ENCODE measurements around the gene C1QTNF9.
"Not testable (repeated sequence)": the region's sequence is repeated elsewhere in the genome, so short reads cannot be mapped to it uniquely, and the experiment has no call there.

C1QTNF9 gene

DNA sequence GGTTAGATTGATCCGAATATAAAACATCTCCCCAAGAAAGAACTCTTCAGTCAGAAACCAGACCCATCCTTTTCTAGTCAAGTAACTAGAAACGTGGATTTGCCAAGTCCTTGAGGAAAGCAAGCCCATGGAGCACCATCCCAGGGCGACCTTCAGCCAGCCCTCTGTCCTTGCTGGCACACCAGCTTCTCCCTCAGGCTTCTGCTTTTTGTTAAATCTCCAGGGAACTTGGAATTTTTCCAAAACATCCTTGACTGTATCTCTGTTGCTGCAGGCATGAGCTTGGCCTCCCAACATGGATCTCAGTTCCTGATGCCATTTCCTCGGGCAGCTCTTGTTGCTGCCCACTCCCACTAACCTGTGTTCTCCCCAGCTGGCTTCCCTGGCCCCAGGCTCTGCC lies 27.1 kb upstream of the C1QTNF9 start:
- no peak for DNase-seq (ENCODE audit: low spot score)

DNA sequence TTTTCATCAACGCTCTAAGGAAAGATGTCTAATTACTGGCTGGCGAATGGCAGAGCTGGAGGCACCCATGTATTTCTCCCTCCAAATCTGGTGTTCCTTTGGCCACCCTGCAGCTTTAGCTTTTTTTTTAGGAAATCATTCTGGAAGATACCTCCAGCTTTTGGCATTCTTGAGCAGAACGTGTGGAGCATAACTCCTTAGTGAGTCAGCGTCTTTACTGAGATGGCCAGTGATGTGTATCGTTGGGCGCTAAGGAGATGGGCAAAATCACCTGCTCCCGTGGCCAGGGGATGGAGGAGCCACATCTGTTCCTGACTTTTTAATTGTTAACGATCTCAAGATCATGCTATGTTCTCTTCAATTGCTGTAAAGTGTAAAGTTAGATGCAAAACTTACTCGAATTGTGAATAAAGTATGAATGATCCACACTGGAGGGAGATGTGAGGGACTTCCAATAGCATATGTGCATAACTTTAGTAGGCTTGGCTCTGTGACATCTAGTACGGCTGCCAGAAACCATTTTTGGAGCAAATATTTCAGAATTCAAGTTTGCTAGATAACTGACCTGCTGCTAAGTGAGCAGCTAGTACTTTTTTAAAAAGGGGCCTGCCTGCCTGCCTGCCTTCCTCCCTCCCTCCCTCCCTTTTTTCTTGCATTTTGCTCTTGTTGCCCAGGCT lies 24.4 kb upstream of the C1QTNF9 start:
- DNase-seq (ENCODE audit: low spot score) = no peak

DNA sequence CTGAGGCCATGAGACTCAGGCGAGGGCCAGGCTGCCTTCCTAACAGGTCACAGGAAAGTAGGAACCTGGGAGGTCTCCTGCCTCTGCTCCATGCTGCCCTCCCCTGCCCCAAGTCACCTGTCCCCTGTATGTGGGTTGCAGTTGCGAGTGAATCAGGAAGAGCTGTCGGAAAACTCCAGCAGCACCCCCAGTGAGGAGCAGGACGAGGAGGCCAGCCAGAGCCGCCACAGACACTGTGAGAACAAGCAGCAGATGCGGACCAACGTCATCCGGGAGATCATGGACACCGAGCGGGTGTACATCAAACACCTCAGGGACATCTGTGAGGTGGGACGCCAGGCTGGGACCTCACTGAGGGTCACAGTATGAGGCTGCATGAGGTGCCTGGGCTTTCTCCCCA lies 22.8 kb upstream of the C1QTNF9 start:
- DNase-seq (ENCODE audit: low spot score) = no peak

DNA sequence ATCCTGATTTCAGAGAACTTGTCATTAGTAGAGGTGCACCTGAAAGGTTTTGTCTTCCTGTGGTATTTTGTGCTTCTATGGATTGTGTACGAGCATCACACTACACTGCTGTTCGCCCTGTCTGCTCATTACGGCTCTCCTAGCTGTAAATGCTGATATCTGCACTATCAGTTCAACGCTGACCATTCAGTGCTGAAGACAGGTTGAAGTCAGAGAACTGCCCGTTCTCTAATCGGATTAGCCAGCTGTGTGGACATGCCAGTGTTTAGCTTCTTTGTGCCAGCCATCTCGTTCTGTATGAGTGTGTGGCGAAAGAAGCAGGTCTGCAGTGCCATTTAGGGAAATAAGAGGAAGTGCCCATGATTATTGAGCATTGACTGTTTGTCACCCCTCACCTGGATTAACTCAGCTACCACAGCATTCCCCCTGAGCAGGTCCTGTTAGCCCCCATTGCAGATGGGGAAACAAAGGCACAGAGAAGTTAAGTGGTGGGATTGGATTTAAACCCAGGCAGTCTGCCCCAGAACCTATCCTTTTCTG lies 21.6 kb upstream of the C1QTNF9 start:
- DNase-seq (ENCODE audit: low spot score) = no peak

DNA sequence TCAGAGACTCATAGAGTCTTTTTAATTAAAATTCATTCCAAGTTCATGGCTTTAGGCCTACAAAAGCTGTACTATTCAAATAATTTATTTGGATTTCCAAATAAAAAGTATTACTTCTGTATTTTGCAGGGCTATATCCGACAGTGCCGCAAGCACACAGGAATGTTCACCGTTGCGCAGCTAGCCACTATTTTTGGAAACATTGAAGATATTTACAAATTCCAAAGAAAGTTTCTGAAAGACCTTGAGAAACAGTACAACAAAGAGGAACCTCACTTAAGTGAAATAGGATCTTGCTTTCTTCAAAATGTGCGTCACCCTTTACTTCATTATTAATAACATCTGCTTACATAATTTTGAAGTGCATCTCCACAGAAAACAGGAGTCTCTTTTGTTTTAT lies 20.5 kb upstream of the C1QTNF9 start:
- DNase-seq (ENCODE audit: low spot score) = no peak

DNA sequence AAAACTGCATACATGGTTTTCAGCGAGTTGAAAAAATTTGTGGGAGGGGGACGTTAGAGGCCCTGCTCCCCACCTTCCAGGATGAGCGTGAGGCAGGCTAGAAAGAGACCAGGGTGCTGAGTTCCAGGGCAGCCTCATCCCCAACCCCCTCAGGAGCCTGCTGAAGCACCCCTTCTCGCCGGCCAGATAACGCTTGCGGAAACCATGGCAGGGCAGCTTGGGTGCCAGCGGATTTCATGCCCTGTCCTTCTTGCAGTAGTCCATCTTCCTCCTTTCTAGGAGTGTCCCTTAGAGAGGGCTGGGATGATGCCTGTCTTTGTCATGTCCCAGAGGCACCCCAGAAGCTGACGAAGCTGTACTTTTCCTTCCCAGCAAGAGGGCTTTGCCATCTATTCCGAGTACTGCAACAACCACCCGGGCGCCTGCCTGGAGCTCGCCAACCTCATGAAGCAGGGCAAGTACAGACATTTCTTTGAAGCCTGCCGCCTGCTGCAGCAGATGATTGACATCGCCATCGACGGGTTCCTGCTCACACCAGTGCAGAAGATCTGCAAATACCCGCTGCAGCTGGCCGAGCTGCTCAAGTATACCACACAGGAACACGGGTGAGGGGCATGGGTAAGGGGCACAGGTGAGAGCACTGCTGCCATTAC lies 19.0 kb upstream of the C1QTNF9 start:
- DNase-seq (ENCODE audit: low spot score) = no peak

DNA sequence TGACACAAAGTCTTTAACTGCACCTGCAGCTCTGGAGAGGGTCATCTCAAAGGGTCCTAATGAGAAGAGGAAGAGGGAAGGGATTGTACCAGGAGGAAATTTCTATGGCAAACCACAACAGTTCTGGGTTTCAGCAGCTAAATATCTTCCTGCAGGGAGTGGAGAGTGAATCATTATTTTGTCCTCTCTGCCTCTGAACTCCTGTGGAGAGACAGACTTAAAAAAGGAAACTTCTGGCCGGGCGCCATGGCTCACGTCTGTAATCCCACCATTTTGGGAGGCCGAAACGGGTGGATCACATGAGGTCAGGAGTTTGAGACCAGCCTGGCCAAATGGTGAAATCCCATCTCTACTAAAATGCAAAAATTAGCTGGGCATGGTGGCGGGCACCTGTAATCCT lies 16.9 kb upstream of the C1QTNF9 start:
- no peak for DNase-seq (ENCODE audit: low spot score)

DNA sequence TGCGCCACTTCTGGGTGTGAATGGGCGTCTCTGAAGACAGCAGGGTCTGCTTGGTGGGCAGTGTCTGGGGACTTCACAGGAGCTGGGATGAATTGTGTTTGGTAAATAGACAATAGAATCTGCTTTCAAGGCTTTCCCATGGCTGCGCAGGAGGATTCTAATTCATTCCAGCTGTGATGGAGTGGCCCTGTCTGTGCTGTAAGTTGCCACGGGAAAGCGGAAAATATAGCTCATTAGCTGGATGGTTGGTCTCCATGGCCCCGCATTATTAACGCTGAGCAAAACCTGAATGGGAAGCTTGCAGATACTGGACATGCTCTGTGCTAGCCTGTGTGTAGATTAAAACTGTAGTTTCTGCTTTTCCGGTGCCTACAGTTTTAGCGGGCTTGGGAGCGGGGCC lies 15.6 kb upstream of the C1QTNF9 start:
- no peak for DNase-seq (ENCODE audit: low spot score)

DNA sequence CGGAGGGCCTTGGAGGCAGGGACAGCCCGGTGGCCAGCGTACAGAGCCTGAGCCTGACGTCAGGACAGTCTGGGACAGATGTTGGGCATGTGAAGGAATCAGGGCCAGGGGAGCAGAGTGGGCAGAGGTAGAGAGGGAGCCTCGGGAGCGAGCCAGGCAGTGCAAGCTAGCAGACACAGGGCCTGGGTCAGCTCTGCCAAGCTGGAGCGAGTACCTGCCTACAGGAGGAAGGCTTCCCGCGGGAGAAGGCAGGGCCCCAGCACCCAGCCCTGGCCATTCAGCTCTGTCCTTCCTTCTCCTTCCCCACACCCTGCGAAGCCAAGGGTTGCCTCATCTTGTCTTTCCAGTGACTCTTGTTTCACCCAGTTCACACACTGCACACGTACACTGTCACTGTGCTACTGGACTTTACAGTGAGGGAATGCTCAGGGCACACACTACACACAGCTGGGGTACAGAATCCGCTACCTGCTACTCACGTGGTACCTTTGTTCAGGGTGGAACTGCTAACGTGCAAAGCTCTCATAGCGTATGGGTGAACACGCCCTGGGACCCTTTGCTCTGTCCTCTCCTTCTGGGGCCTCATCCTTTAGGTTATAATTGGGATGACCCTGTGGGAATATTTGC lies 9.8 kb upstream of the C1QTNF9 start:
- no peak for DNase-seq (ENCODE audit: low spot score)

DNA sequence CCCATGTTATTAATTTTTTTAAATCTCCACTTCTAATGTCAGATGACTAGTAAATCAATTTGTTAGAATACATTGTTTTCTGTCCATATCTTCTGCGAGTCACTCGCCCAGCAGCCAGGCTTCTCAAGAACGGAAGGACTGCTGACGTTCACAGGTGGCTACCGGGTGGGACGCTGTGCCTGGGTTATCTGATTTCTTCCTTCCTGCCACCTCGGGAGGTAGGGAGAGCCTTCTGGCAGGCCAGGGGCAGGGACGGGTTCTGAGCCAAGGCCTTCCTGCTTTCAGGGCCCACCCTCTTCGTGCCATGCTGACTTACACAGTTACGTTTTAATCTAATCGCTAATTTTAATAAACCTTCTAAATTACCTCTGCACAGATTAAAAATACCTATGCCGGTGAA lies 7.9 kb upstream of the C1QTNF9 start:
- no peak for DNase-seq (ENCODE audit: low spot score)

DNA sequence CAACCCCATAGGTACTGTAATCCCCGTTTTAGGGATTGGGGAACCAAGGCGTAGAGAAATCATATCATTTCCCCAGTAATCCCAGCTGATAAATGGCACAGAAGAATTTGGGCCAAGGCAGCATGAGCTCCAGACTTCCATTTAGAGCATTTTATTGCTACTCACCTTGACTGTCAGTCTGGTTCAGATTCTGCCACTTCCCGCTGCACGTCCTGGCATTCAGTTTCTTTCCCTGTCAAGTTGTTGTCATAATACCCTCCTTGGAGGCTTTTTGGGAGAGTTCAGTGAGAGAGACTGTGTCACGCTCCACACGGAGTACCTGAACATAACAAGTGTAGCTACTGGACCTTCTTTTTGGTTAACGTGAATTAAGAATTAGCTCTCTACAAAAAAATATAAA lies 7.5 kb upstream of the C1QTNF9 start:
- no peak for DNase-seq (ENCODE audit: low spot score)

DNA sequence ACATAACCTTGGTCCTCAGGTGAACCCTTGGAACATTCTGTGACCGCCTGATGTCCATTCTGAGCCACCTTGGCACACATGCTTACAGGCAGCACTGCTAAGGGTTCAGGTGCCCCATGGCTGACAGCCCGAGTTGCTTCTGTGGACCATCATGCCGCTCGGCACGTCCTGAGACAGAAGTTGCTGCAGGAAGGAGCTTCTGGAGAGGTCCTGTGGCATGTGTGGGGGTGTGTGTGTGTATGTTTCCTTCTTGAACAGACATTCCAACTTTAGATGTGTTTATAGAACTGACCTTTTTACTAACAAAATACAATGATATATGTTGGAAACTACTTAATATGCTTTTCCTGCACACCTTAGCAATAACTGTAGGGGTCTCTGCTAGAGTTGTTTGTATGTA lies 4.8 kb upstream of the C1QTNF9 start:
- DNase-seq (ENCODE audit: low spot score) = no peak

DNA sequence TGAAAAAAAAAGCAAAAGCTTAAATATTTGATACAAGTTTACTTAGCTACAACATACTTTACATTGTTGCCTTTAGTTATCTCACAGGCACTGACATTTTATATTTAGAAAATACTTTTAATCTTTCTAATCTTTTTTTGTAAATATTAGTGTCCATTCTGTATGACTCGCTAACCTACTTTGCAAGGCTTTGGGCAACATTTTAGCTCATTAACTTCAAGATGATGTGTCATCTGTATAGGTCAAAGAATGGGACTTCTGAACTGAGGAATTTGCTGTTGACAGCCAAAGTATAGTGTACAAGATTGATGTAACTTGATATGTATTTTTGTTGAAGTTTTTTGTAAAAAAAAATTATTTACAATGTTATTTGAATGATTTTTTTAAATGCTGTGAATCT lies 2.7 kb upstream of the C1QTNF9 start:
- no peak for DNase-seq (ENCODE audit: low spot score)

DNA sequence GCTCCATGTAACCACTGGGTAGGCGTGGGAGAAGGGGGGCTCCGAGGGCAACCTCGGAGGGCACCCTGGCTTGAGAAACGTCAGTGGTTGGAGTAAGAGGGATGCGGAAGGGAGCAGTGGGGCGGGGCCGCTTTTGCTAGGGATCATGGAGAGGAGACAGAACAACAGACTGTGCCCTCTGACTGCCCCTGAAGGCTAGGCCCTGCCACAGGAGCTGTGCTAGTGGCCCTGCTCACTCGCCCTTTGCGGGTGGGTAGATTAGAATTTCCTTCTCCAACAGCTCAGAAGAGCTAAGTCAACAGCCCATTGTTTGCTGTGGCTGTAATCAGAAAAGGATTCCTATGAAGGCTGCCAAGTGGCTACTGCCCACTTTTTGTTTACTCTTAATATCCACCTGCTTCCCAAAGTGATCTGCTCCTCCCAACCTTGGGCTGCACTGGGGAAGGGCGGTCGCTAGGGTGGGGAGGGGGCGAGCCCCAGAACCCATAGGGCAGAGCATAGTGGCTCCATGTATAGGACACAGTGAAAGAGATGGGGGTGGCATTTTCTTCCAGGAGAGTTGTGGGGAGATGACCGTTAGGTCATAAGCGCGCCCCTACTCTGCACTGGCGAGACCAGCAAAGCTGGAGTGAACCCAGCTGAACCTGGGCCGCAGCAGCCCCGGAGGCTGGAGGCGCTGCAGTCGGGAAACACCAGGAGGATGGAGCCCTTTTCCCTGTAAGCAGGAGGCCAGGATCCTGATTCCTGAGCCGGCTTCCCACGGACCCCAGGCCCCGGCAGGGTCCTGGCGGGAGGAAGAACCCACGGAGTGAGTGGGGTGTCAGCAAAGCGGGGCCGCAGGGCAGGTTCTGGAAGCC lies 1.9 kb upstream of the C1QTNF9 start:
- DNase-seq (ENCODE audit: low spot score) = no peak

DNA sequence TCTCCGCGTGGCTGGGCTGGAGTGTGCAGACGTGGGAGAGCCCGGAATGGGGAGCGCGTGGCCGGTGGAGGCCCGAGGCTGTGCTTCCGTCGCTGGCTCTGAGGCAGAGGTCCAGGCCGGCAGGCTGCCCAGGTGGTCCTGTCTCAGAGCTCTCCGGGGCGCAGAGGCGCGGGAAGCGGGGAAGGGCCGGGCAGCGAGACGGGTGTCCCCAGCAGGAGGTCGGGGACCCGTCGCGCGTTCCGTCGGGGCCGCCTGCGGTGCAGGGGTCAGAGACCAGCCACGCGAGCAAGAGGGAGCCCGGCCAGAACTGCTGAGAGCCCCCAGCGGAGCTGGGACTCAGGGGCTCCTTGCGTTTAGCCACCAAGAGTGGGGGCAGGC lies 1.3 kb upstream of the C1QTNF9 start:
- no peak for DNase-seq (ENCODE audit: low spot score)

DNA sequence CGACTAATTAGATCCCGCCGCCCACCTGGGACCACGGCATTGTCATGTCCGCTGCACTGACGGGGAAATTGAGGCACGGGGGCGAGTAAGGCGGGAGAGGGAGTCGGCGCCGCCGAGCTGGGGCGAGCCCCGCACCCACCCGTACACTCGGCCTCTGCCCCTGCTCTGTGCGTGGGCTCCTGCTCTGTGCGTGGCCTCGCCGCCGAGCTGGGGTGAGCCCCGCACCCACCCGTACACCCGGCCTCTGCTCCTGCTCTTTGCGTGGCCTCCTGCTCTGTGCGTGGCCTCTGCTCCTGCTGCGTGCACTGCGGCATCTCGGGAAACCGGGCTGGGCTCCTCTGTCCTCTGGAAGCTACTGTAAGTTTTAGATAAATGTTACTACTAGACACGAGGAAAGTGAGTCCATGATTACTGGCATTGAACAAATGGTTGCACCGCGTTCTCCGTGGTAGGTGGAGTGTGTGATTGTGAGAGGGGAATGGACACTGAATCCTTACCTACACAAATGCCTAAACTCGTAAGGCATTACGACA lies 826 bp upstream of the C1QTNF9 start:
- no peak for DNase-seq (ENCODE audit: low spot score)

DNA sequence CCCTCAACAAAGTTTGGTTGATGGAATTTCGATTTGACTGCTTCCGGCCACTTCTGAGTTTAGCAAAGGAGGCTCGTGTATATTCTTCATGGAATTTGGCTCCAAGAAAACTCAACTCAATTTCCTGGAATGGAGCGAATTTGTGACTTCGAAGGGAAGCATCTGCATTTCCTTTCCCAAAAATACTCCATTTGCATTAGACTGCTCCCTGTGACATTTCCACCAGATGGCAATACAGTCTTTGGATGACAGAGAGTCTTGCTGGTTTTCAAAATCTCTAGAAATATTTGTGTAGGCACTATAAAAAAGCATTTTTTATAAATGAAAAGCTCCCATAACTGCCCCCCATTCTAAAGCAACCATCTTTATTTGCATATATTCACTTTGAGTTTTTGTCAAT lies 4.1 kb downstream of the C1QTNF9 start:
- no peak for DNase-seq (ENCODE audit: low spot score)

DNA sequence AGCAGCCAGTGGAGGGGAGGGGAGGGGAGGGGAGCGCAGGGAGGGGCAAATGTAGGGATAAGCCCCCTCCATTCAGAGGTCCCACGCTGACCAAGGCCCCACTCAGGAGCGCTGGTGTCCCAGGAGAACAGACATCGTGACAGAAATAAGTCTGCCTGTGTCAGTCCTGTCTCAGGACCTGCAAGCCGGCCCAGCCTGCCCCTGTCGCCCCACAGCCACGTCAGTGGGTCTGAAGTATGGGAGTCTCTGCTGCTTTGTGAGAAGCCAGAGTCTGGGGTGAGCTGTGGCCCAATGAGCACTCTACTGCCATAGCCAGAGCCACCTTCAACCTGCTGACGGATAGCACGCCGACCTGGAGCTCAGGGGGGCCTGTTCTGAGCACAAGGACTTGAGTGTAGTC lies 8.5 kb downstream of the C1QTNF9 start:
- DNase-seq (ENCODE audit: low spot score) = not testable (repeated sequence)

DNA sequence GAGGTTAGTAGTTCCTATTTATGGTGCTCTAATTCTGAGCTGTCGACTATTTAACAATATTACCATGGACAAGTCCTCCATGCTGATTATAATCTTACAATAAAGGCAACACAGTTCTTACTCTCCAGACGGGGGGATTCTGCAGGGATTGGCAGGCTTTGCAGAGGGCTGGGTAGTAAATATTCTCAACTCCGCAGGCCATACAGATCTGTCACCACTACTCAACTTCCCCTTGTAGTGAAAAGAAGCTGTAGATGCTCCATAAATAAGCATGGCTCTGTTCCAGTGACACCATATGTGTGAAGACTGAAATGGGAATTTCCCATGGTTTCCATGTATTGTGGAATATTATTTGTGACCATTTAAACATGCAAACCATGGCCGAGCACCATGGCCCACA lies 9.5 kb downstream of the C1QTNF9 start:
- not testable (repeated sequence) for DNase-seq (ENCODE audit: low spot score)

DNA sequence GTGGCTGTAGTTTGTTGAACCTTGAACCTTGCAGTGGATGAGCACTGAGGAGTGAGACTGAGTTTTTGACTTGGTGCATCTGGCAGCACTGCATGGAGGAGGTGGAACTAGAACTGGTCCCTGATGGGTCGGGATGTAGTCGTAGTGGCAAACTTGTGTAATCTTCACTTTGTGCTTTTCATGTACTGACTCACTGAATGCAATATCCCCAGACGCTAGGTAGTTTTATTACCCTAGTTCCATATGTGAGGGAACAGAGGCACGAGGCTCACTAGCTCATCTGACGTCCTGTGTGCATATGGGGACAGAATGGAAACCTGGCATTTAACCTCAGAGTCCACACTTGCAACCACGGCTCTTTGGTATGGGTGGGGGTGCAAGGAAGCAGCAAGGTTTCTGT lies 10.3 kb downstream of the C1QTNF9 start:
- not testable (repeated sequence) for DNase-seq (ENCODE audit: low spot score)

DNA sequence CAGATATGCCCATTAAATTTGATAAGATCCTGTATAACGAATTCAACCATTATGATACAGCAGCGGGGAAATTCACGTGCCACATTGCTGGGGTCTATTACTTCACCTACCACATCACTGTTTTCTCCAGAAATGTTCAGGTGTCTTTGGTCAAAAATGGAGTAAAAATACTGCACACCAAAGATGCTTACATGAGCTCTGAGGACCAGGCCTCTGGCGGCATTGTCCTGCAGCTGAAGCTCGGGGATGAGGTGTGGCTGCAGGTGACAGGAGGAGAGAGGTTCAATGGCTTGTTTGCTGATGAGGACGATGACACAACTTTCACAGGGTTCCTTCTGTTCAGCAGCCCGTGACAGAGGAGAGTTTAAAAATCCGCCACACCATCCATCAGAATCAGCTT lies 12.0 kb downstream of the C1QTNF9 start:
- DNase-seq (ENCODE audit: low spot score) = not testable (repeated sequence)

DNA sequence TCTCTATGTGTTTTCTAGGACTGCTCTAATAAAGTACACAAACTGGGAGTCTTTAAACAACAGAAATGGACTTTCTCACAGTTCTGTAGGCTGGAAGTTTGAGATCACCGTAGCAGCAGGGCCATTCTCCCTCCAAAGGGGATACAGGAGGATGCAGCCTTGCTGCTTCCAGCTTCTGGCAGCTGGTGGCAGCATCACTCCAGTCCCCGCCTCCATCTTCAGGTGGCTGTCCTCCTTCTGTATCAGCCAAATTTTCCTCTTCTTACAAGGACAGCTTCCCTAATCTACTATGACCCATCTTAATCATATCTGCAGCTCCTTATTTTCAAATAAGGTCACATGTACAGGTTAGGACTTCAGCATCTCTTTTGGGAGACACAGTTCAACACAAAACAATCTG lies 13.1 kb downstream of the C1QTNF9 start:
- not testable (repeated sequence) for DNase-seq (ENCODE audit: low spot score)
